Testis (tissue), 2 donors: ENCODE data around the gene BIN1.

Source experiments
- POLR2A ChIP-seq: fragments of 450-650 bp; IDR thresholded peaks from one replicate; pipeline ENCODE4 v1.6.1; 2017; ENCODE audit warnings: antibody characterized with exemption, mild to moderate bottlenecking, moderate library complexity
- TF ChIP-seq, protein P1 (sequence below), 3 experiments: fragments of 450-650 bp in 2 of 3; fragments of 200-600 bp in 1 of 3; sonication (generic) in 1 of 3; IDR thresholded peaks; one replicate each; pipeline ENCODE4 v1.5.1; 2016 to 2019; ENCODE audit warnings: antibody characterized with exemption in 3 of 3, mild to moderate bottlenecking in 2 of 3, moderate library complexity in 1 of 3

- TF ChIP-seq, protein P1, sequence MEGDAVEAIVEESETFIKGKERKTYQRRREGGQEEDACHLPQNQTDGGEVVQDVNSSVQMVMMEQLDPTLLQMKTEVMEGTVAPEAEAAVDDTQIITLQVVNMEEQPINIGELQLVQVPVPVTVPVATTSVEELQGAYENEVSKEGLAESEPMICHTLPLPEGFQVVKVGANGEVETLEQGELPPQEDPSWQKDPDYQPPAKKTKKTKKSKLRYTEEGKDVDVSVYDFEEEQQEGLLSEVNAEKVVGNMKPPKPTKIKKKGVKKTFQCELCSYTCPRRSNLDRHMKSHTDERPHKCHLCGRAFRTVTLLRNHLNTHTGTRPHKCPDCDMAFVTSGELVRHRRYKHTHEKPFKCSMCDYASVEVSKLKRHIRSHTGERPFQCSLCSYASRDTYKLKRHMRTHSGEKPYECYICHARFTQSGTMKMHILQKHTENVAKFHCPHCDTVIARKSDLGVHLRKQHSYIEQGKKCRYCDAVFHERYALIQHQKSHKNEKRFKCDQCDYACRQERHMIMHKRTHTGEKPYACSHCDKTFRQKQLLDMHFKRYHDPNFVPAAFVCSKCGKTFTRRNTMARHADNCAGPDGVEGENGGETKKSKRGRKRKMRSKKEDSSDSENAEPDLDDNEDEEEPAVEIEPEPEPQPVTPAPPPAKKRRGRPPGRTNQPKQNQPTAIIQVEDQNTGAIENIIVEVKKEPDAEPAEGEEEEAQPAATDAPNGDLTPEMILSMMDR (IDR thresholded peaks at IDR 0.05): no peak
- TF ChIP-seq POLR2A: no peak
These were observed 61.8 kb downstream of the BIN1 start for GRCh38 chr2:127044977-127045661.
